Endothelial cell of umbilical vein (primary cell): ENCODE results near the gene CCDC102B. TPM values are rescaled to one million over a fixed set of nuclear protein-coding genes. Genes with fewer than 3 reads are reported as not detected.

ENCODE experiments used
- BruUV-seq: library from RNA; stranded (reverse); fragments of 400-500 nt; replicated peaks from 2 replicates; lab custom pipeline; 2021; lab: Mats Ljungman, UMichigan
- CTCF ChIA-PET: fragments of 300-600, 350-600 bp; sonication (Branson Sonifier 250); formaldehyde crosslinking; loops from one replicate; lab custom pipeline; 2021; ENCODE audit warnings: antibody characterized with exemption, inconsistent platforms; lab: Charles Lee
- POLR2A ChIA-PET: fragments of 300-600, 350-600 bp; sonication (Branson Sonifier 250); formaldehyde crosslinking; loops from one replicate; lab custom pipeline; 2021; ENCODE audit warnings: antibody characterized with exemption, inconsistent platforms; lab: Charles Lee
- DNase-seq: peaks from one replicate; pipeline ENCODE4 v3.0.0-alpha.2; 2011; ENCODE audit warnings: low read depth, low spot score
- FAIRE-seq: peaks from 2 replicates; lab custom pipeline; 2011; peaks lifted over from hg19 to GRCh38; lab: Jason Lieb, UNC
- H2AFZ ChIP-seq: 2 replicates; pipeline ENCODE4 v1.6.0; 2012; ENCODE audit warnings: low read depth, low read length, control low read depth, inconsistent platforms
- H3K27ac ChIP-seq: 2 replicates; pipeline ENCODE4 v1.5.1; 2011; ENCODE audit warnings: low read depth, mild to moderate bottlenecking, control low read depth, low read length, moderate library complexity; ENCODE audit not compliant: insufficient read depth
- H3K27me3 ChIP-seq, 2 experiments: 2 replicates each; pipeline versions ENCODE4 v1.6.0 to v1.6.1; 2011; ENCODE audit warnings: low read length in 2 of 2, mixed read lengths in 1 of 2; ENCODE audit not compliant: control insufficient read depth in 2 of 2, insufficient read depth in 2 of 2
- H3K36me3 ChIP-seq, 2 experiments: 2 replicates in 1 of 2; 3 replicates in 1 of 2; pipeline ENCODE4 v1.5.1; 2011; ENCODE audit warnings: low read length in 2 of 2, mild to moderate bottlenecking in 1 of 2, moderate library complexity in 1 of 2; ENCODE audit not compliant: control insufficient read depth in 2 of 2, insufficient read depth in 2 of 2; ENCODE audit errors: extremely low read depth in 1 of 2
- H3K4me1 ChIP-seq: 3 replicates; pipeline ENCODE4 v1.5.1; 2011; ENCODE audit warnings: mild to moderate bottlenecking, low read length; ENCODE audit not compliant: control insufficient read depth, insufficient read depth; ENCODE audit errors: extremely low read depth
- H3K4me2 ChIP-seq: 2 replicates; pipeline ENCODE4 v1.6.1; 2011; ENCODE audit warnings: low read length, control low read depth, mixed read lengths; ENCODE audit not compliant: insufficient read depth
- H3K4me3 ChIP-seq, 3 experiments: fragments of 200-600 bp in 1 of 3; sonication (generic), shearing (Covaris generic) in 1 of 3; replicated peaks in 1 of 3; 2 replicates each; pipeline ENCODE4 v1.5.1; 2011 to 2016; ENCODE audit warnings: control low read depth in 3 of 3, low read length in 3 of 3, mild to moderate bottlenecking in 2 of 3, inconsistent platforms in 1 of 3, low read depth in 1 of 3, moderate library complexity in 1 of 3; ENCODE audit not compliant: insufficient read depth in 1 of 3
- H3K79me2 ChIP-seq: 2 replicates; pipeline ENCODE4 v1.6.0; 2012; ENCODE audit warnings: low read length, inconsistent platforms; ENCODE audit not compliant: control insufficient read depth, insufficient read depth
- H3K9ac ChIP-seq: replicated peaks from 2 replicates; pipeline ENCODE3; 2011; ENCODE audit warnings: low read length, control low read depth; ENCODE audit not compliant: insufficient read depth; ENCODE audit errors: extremely low read depth
- H3K9me1 ChIP-seq: replicated peaks from 3 replicates; pipeline ENCODE4 v1.6.0; 2011; ENCODE audit warnings: mild to moderate bottlenecking, low read length; ENCODE audit not compliant: control insufficient read depth, insufficient read depth; ENCODE audit errors: extremely low read depth
- H3K9me3 ChIP-seq: replicated peaks from 2 replicates; pipeline ENCODE4 v1.5.1; 2012; ENCODE audit warnings: low read length, inconsistent platforms; ENCODE audit not compliant: control insufficient read depth, insufficient read depth
- H4K20me1 ChIP-seq: replicated peaks from 2 replicates; pipeline ENCODE3; 2011; ENCODE audit warnings: mild to moderate bottlenecking, low read length; ENCODE audit not compliant: control insufficient read depth, insufficient read depth; ENCODE audit errors: extremely low read depth
- CTCF ChIP-seq, 2 donors: IDR thresholded peaks; 1 replicate in 1 of 2; 2 replicates in 1 of 2; pipeline ENCODE4 v1.5.1; 2011; ENCODE audit warnings: low read length in 2 of 2, mild to moderate bottlenecking in 2 of 2, moderate library complexity in 2 of 2, control low read depth in 1 of 2, inconsistent platforms in 1 of 2, low read depth in 1 of 2; ENCODE audit not compliant: insufficient read depth in 1 of 2; ENCODE audit errors: extremely low read depth in 1 of 2
- EZH2 ChIP-seq: IDR thresholded peaks from 2 replicates; pipeline ENCODE4 v1.6.1; 2012; ENCODE audit warnings: borderline replicate concordance, low read depth, mild to moderate bottlenecking, moderate library complexity, low read length, inconsistent platforms; ENCODE audit not compliant: severe bottlenecking
- FOS ChIP-seq: IDR thresholded peaks from 2 replicates; pipeline ENCODE4 v1.6.1; 2011; ENCODE audit warnings: mild to moderate bottlenecking, low read length, moderate library complexity, borderline replicate concordance; ENCODE audit not compliant: insufficient read depth
- GATA2 ChIP-seq: IDR thresholded peaks from 2 replicates; pipeline ENCODE4 v1.7.0; 2011; ENCODE audit warnings: low read depth, mild to moderate bottlenecking, moderate library complexity, mixed read lengths, low read length; ENCODE audit not compliant: insufficient read length, insufficient read depth
- JUN ChIP-seq: IDR thresholded peaks from 2 replicates; pipeline ENCODE4 v1.6.1; 2011; ENCODE audit warnings: borderline replicate concordance, low read depth; ENCODE audit not compliant: insufficient read length, insufficient read depth
- MAX ChIP-seq: IDR thresholded peaks from 2 replicates; pipeline ENCODE4 v1.6.1; 2011; ENCODE audit not compliant: insufficient read depth, insufficient read length
- MYC ChIP-seq: IDR thresholded peaks from one replicate; pipeline ENCODE4 v1.6.1; 2011; ENCODE audit warnings: mild to moderate bottlenecking, low read depth, low read length
- POLR2A ChIP-seq: IDR thresholded peaks from 2 replicates; pipeline ENCODE4 v1.6.1; 2012; ENCODE audit warnings: low read depth, mild to moderate bottlenecking, control low read depth, low read length
- POLR2AphosphoS5 ChIP-seq: IDR thresholded peaks from 2 replicates; pipeline ENCODE4 v1.6.1; 2012; ENCODE audit warnings: low read depth, mild to moderate bottlenecking, control low read depth, low read length, moderate library complexity; ENCODE audit not compliant: insufficient read depth
- dilution Hi-C: fragments of 300-500 bp; cut with MboI; formaldehyde crosslinking; loops from one replicate; pipeline ENCODE4 v1.15.0; 2019; ENCODE audit warnings: low sequenced_read_pairs; ENCODE audit not compliant: extremely low pct_ligation_motif_present
- intact Hi-C: fragments of 100-400 bp; cut with micrococcal nuclease; formaldehyde crosslinking; loops from one replicate; pipeline ENCODE4 v1.10.0; 2022
- polyA plus RNA-seq, 4 experiments: library from polyadenylated mRNA; depleted of rRNA in 3 of 4; stranded (reverse) in 3 of 4; unstranded in 1 of 4; fragments of >200 nt; gene quantifications; 2 replicates each; pipeline versions ENCODE4 v1.2.1 to v1.2.3, GENCODE V29; 2011 to 2012; ENCODE audit warnings: missing spikeins in 1 of 4
- total RNA-seq: library from RNA; stranded (reverse); gene quantifications from 2 replicates; pipeline ENCODE4 v1.2.3, GENCODE V29; 2021

CCDC102B gene
- total and polyA plus RNA-seq, 2 donors (not counting 3 experiments of a cell fraction or from before 2014, with no cell fraction given), result 0.21 to 0.62 TPM

GRCh38 chr18:68928762-68929675 is 131.1 kb downstream of the CCDC102B start:
- no peaks in the 10 kb centered on the region for H3K4me1 ChIP-seq
- no peaks in the 10 kb centered on the region for H3K27me3 ChIP-seq
- no peaks in the 10 kb centered on the region for H3K79me2 ChIP-seq
- H3K4me3 ChIP-seq, result no peak overlapping the region
- dilution Hi-C loops, result no loop called here
- TF ChIP-seq POLR2AphosphoS5 (no peak), EZH2 (no peak), MAX (no peak)
- H3K9me1 ChIP-seq, result no peaks in the 10 kb centered on the region
- H3K27ac ChIP-seq, result no peak overlapping the region
- H2AFZ ChIP-seq, result no peak overlapping the region
- FAIRE-seq (no peak), DNase-seq (no peak)
- H3K4me2 ChIP-seq, result no peak overlapping the region
- H3K9ac ChIP-seq, result no peak overlapping the region
- no TSS peak for BruUV-seq
- intact Hi-C loops, result no loop called here
- ChIA-PET CTCF (interaction anchor here (1.5 kb wide), 1 partner anchor 11 kb away, joined by 4 read pairs; no protein-coding TSS in a partner anchor), POLR2A (no interaction called here)
- no peaks in the 10 kb centered on the region for H3K9me3 ChIP-seq
- H3K36me3 ChIP-seq, result no peaks in the 10 kb centered on the region
- no peaks in the 10 kb centered on the region for H4K20me1 ChIP-seq

GRCh38 chr18:68935686-68936085 is 137.8 kb downstream of the CCDC102B start:
- BruUV-seq, result no TSS peak
- no peak overlapping the region for H3K9ac ChIP-seq
- intact Hi-C loops (no loop called here), dilution Hi-C loops (no loop called here)
- no peak overlapping the region for H2AFZ ChIP-seq
- H3K36me3 ChIP-seq, result no peaks in the 10 kb centered on the region
- no peak for DNase-seq
- ChIA-PET CTCF (no interaction called here), POLR2A (no interaction called here)
- H4K20me1 ChIP-seq, result no peaks in the 10 kb centered on the region
- no peaks in the 10 kb centered on the region for H3K4me1 ChIP-seq
- H3K4me3 ChIP-seq, result no peak overlapping the region
- no peaks in the 10 kb centered on the region for H3K9me1 ChIP-seq
- H3K79me2 ChIP-seq, result no peaks in the 10 kb centered on the region
- TF ChIP-seq EZH2, result no peak
- TF ChIP-seq MAX, result no peak
- no peak for TF ChIP-seq POLR2A
- no peak for TF ChIP-seq FOS
- TF ChIP-seq MYC, result no peak
- no peak for TF ChIP-seq CTCF (IDR thresholded peaks at IDR 0.05; ENCODE audit: extremely low read depth in 1 of 2, insufficient read depth in 1 of 2, low read depth in 1 of 2, low read length in 2 of 2)
- TF ChIP-seq GATA2, result no peak
- TF ChIP-seq POLR2AphosphoS5, result no peak
- no peak for TF ChIP-seq JUN
- no peaks in the 10 kb centered on the region for H3K27me3 ChIP-seq
- FAIRE-seq, result no peak
- no peaks in the 10 kb centered on the region for H3K9me3 ChIP-seq
- H3K4me2 ChIP-seq, result no peak overlapping the region
- H3K27ac ChIP-seq, result no peak overlapping the region
